A549 (cell line): ENCODE data around the gene TRPV2.

Source experiments
- CBX2 ChIP-seq: fragments of 200-600 bp; sonication (generic); IDR thresholded peaks from 2 replicates; pipeline ENCODE4 v1.6.1; 2016; ENCODE audit warnings: low read depth, mild to moderate bottlenecking, borderline replicate concordance
- CBX8 ChIP-seq: fragments of 200-600 bp; sonication (generic); IDR thresholded peaks from 2 replicates; pipeline ENCODE4 v1.6.1; 2016
- CEBPB ChIP-seq, 2 experiments: fragments of >200 bp in 1 of 2; sonication (Bioruptor Twin) in 1 of 2; formaldehyde crosslinking in 1 of 2; IDR thresholded peaks; 2 replicates each; pipeline ENCODE4 v1.6.1; 2012 to 2016
- CHD4 ChIP-seq: fragments of 200-600 bp; sonication (generic); IDR thresholded peaks from 2 replicates; pipeline ENCODE4 v1.6.1; 2016; ENCODE audit warnings: antibody characterized with exemption, mild to moderate bottlenecking, borderline replicate concordance
- HOXA7 ChIP-seq: fragments of 250-450 bp; sonication (Bioruptor Pico); IDR thresholded peaks from 2 replicates; pipeline ENCODE4 v1.5.0; 2020; ENCODE audit warnings: mild to moderate bottlenecking, moderate library complexity
- MAZ ChIP-seq: fragments of 150-350 bp; IDR thresholded peaks from 2 replicates; pipeline ENCODE4 v1.6.1; 2014; ENCODE audit warnings: antibody characterized with exemption, low read depth, low read length, borderline replicate concordance
- PHF8 ChIP-seq: fragments of 200-600 bp; sonication (generic); IDR thresholded peaks from 2 replicates; pipeline ENCODE4 v1.6.1; 2016; ENCODE audit warnings: low read depth, mild to moderate bottlenecking, antibody characterized with exemption, moderate library complexity, borderline replicate concordance
- POLR2A ChIP-seq: IDR thresholded peaks from 2 replicates; pipeline ENCODE4 v1.6.1; 2012; ENCODE audit warnings: mild to moderate bottlenecking, low read length
- TF ChIP-seq, protein P1 (sequence below): fragments of >200 bp; sonication (Bioruptor Twin); formaldehyde crosslinking; IDR thresholded peaks from 3 replicates; pipeline ENCODE4 v1.5.1; 2016
- TF ChIP-seq, protein P2 (sequence below): IDR thresholded peaks from 2 replicates; pipeline ENCODE4 v1.6.1; 2012

DNA sequence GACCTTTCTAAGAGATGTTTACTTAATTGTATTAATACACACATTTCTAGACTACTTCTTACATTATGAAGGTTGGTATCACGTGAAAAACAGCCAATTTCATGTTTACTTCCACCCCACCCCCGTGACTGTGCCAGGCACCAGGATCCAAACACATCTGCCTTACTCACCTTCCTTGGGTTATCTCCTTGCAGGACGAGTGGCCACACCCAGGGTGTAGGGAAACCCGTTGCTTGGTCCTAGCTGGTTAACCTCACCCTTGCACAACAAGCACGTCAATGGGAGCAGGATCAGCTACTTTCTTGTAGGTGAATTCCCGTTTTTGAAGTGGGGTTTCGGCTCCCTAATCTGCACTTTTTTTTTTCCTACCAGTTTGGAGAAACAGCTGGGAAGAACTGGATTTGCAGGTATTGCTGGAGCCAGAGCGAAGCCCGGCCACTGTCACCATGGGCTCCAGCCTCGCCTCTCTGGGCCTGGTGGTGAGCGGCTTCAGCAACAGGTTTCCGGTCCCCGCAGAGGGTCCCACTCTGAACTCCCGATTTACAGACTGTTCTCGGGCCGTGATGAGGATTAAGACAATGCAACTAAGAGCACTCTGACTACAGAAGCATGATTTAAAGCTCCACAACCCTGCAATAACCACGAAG, 36.6 kb upstream of the TRPV2 start:
- TF ChIP-seq, protein P1, sequence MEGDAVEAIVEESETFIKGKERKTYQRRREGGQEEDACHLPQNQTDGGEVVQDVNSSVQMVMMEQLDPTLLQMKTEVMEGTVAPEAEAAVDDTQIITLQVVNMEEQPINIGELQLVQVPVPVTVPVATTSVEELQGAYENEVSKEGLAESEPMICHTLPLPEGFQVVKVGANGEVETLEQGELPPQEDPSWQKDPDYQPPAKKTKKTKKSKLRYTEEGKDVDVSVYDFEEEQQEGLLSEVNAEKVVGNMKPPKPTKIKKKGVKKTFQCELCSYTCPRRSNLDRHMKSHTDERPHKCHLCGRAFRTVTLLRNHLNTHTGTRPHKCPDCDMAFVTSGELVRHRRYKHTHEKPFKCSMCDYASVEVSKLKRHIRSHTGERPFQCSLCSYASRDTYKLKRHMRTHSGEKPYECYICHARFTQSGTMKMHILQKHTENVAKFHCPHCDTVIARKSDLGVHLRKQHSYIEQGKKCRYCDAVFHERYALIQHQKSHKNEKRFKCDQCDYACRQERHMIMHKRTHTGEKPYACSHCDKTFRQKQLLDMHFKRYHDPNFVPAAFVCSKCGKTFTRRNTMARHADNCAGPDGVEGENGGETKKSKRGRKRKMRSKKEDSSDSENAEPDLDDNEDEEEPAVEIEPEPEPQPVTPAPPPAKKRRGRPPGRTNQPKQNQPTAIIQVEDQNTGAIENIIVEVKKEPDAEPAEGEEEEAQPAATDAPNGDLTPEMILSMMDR = no peak
- TF ChIP-seq, protein P2, sequence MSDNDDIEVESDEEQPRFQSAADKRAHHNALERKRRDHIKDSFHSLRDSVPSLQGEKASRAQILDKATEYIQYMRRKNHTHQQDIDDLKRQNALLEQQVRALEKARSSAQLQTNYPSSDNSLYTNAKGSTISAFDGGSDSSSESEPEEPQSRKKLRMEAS = 0 out of 2 replicates have a peak, but pooled peaks have one; percentile 35
- TF ChIP-seq CBX8 = no peak
- no peak for TF ChIP-seq HOXA7 (CRISPR knock-in tag)
- TF ChIP-seq CHD4 = no peak
- TF ChIP-seq CEBPB (IDR thresholded peaks at IDR 0.05) = no peak
- TF ChIP-seq PHF8 = no peak
- no peak for TF ChIP-seq POLR2A
- TF ChIP-seq CBX2 = no peak
- TF ChIP-seq MAZ = no peak
